Transverse colon (tissue), 4 donors: Measurements from ENCODE around the gene SIGLEC10. TPM values are rescaled to one million over a fixed set of nuclear protein-coding genes. Genes with fewer than 3 reads are reported as not detected.

Experiments
- DNase-seq: peaks from one replicate; pipeline ENCODE4 v3.0.0-alpha.2; 2019
- H3K27ac ChIP-seq, 4 donors: fragments of 200-600 bp; sonication (generic); 2 replicates each; pipeline ENCODE4 v1.5.1; 2016 to 2018; ENCODE audit warnings: inconsistent platforms in 4 of 4
- H3K27me3 ChIP-seq: fragments of 200-600 bp; sonication (generic); 2 replicates; pipeline ENCODE4 v1.5.1; 2017; ENCODE audit warnings: inconsistent platforms
- H3K36me3 ChIP-seq, 4 donors: fragments of 200-600 bp; sonication (generic); 2 replicates each; pipeline ENCODE4 v1.5.1; 2017 to 2019; ENCODE audit warnings: inconsistent platforms in 4 of 4
- H3K4me1 ChIP-seq, 4 donors: fragments of 200-600 bp; sonication (generic); 2 replicates each; pipeline ENCODE4 v1.5.1; 2017 to 2020; ENCODE audit warnings: inconsistent platforms in 4 of 4
- H3K4me3 ChIP-seq, 4 donors: fragments of 200-600 bp; sonication (generic); 1 replicate in 1 of 4; 2 replicates in 3 of 4; pipeline versions ENCODE4 v1.5.1 to v1.6.1; 2017 to 2019; ENCODE audit warnings: inconsistent platforms in 4 of 4
- H3K9me3 ChIP-seq, 2 donors: fragments of 200-600 bp; sonication (generic); 2 replicates each; pipeline ENCODE4 v1.5.1; 2017 to 2019; ENCODE audit warnings: inconsistent platforms in 2 of 2
- EP300 ChIP-seq: sonication (generic); formaldehyde crosslinking; IDR thresholded peaks from one replicate; pipeline ENCODE4 v1.6.1; 2017; ENCODE audit warnings: antibody characterized with exemption, low read depth
- POLR2A ChIP-seq: fragments of 450-650 bp; IDR thresholded peaks from one replicate; pipeline ENCODE4 v1.6.1; 2016; ENCODE audit warnings: antibody characterized with exemption, mild to moderate bottlenecking, moderate library complexity
- POLR2AphosphoS5 ChIP-seq, 3 donors: sonication (generic); formaldehyde crosslinking; IDR thresholded peaks; one replicate each; pipeline ENCODE4 v1.6.1; 2016; ENCODE audit warnings: antibody characterized with exemption in 3 of 3
- WGBS, 2 donors: methylation state at CpG; one replicate each; pipeline ENCODE4 v1.1.5; 2018; ENCODE audit warnings: low coverage in 1 of 2; 5-methylcytosine and 5-hydroxymethylcytosine counted together
- in situ Hi-C, 4 donors: fragments of 200-750 bp; cut with MboI; loops; one replicate each; pipeline versions ENCODE4 v1.15.0 to v1.15.1; 2017; ENCODE audit warnings: low sequenced_read_pairs in 3 of 4, low pct_ligation_motif_present in 1 of 4, low pct_unique_long_range_greater_than_20kb in 1 of 4
- intact Hi-C: fragments of 100-400 bp; cut with DNase I; formaldehyde crosslinking; loops from one replicate; pipeline ENCODE4 v1.15.1; 2023; ENCODE audit warnings: low total_unique reads
- total RNA-seq, 4 donors: library from RNA; depleted of rRNA; stranded (reverse); fragments of >200 nt; gene quantifications; one replicate each; pipeline ENCODE4 v1.1.0, GENCODE V29; 2016
- TF ChIP-seq, protein P1 (sequence below), 5 experiments: fragments of 200-600 bp in 3 of 5; fragments of 450-650 bp in 2 of 5; sonication (generic) in 3 of 5; IDR thresholded peaks; 1 replicate in 2 of 5; 2 replicates in 3 of 5; pipeline ENCODE4 v1.5.1; 2016 to 2017; ENCODE audit warnings: antibody characterized with exemption in 5 of 5, inconsistent platforms in 3 of 5, mild to moderate bottlenecking in 2 of 5, moderate library complexity in 1 of 5

Gene SIGLEC10
- total RNA-seq, 4 donors from 2014 or later, result 3.7 to 15.7 (median 4.9) TPM; not detected in 1

DNA sequence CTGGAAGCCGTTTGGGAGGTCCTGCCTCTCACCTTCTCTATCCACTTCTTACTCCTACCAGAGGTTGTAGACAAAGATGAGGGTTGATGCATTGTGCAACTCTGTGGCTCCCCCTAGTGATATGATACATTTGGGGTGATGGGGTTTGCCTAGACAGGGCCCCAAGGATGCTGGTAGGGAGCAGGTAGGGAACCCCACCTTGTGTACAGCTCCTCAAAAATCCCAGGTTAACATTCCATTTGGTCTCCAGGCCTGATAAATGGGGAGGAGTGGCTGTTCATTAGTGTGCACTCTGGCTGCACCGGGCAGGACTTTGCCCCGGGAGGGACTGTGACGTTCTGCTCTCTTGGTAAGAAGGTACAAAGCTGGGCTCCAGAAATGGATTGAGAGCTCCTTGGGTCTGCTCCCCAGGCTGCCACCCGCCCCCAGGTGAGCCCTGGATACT is 21.6 kb upstream of the SIGLEC10 start:
- Histone ChIP-seq H3K9me3 (no peaks in the 10 kb centered on the region), H3K4me1 (peaks cover 0 to 4% (median 0%) of the 10 kb centered on the region in 4 donors), H3K27ac (no peak overlapping the region), H3K4me3 (no peak overlapping the region), H3K27me3 (peaks cover 28% of the 10 kb centered on the region), H3K36me3 (no peaks in the 10 kb centered on the region)
- no peak for TF ChIP-seq POLR2A
- TF ChIP-seq, protein P1, sequence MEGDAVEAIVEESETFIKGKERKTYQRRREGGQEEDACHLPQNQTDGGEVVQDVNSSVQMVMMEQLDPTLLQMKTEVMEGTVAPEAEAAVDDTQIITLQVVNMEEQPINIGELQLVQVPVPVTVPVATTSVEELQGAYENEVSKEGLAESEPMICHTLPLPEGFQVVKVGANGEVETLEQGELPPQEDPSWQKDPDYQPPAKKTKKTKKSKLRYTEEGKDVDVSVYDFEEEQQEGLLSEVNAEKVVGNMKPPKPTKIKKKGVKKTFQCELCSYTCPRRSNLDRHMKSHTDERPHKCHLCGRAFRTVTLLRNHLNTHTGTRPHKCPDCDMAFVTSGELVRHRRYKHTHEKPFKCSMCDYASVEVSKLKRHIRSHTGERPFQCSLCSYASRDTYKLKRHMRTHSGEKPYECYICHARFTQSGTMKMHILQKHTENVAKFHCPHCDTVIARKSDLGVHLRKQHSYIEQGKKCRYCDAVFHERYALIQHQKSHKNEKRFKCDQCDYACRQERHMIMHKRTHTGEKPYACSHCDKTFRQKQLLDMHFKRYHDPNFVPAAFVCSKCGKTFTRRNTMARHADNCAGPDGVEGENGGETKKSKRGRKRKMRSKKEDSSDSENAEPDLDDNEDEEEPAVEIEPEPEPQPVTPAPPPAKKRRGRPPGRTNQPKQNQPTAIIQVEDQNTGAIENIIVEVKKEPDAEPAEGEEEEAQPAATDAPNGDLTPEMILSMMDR (IDR thresholded peaks at IDR 0.05), result peak in 4 of 5 experiments; percentile 14 to 37 (median 32)
- 0 to 38% methylated on average over 1 to 5 of the region's 5 CpGs for WGBS, 2 donors
- intact Hi-C loops, result no loop called here
- DNase-seq, result no peak
- in situ Hi-C loops, result loop anchor here in 1 of 4 donors (25.0 kb wide), 1 partner anchor 102 kb away; the partner anchor contains the start of gene VSIG10L

DNA sequence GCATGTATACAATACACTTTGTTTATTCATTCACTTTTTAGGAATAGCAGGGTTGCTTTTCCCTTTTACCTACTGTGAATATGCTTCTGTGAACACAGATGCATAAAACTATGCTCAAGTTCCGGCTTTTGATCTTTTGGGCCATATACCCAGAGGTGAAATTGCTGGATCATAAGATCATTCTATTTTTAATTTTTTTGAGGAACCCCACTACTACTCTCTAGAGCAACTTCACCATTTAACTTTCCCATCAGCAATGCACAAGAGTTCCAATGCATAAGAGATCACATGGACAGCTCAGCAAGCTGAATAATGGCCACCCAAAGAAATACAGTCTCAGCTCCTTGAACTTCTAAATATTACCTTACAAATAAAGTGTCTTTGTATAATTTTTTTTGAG is 17.0 kb upstream of the SIGLEC10 start:
- no peaks in the 10 kb centered on the region for H3K36me3 ChIP-seq
- TF ChIP-seq EP300, result no peak
- no peak for TF ChIP-seq POLR2A
- TF ChIP-seq, protein P1 (IDR thresholded peaks at IDR 0.05), result no peak
- TF ChIP-seq POLR2AphosphoS5 (IDR thresholded peaks at IDR 0.05), result no peak
- in situ Hi-C loops, result loop anchor here in 1 of 4 donors (25.0 kb wide), 1 partner anchor 97 kb away; the partner anchor contains the start of gene VSIG10L
- DNase-seq, result no peak
- H3K27ac ChIP-seq, result no peak overlapping the region
- no peak overlapping the region for H3K4me3 ChIP-seq
- peaks cover 12% of the 10 kb centered on the region for H3K27me3 ChIP-seq
- H3K9me3 ChIP-seq, result no peaks in the 10 kb centered on the region
- intact Hi-C loops, result no loop called here
- 71 to 77% methylated on average over 1 of the region's 1 CpG for WGBS, 2 donors
- H3K4me1 ChIP-seq, result peaks cover 0 to 4% (median 0%) of the 10 kb centered on the region in 4 donors

DNA sequence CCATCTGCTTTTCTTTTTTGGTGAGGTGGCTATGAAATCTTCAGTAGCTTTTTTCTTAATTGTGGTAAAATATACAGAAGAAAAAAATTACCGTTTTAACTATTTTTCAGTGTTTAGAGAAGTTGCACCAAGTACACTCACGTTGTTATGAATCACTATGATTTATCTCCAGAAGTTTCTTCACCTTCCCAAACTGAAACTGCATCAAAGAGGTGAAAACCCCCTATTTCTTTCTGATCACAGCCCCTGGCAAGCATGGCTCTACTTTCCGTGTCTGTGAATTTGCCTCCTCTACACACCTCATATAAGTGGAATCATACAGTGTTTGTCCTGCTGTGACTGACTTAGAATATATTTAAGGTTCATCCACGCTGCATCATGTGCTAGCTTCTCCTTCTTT is 15.6 kb upstream of the SIGLEC10 start:
- intact Hi-C loops, result no loop called here

DNA sequence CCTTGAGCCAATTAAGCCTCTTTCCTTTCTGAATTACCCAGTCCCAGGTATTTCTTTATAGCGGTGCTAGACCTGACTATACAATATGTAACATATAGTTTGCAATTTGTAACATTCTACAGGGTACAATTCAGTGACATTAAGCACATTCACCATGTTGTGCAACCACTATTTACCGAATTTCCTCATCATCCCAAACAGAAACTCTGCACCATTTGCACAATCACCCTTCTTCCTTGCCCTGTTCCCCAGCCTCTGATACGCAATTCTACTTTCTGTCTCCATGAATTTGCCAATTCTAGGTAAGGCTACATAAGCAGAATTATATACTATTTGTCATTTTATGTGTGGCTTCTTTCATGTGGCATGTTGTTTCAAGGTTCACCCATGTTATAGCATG is 13.7 kb upstream of the SIGLEC10 start:
- no peak for TF ChIP-seq POLR2A
- TF ChIP-seq POLR2AphosphoS5 (IDR thresholded peaks at IDR 0.05), result no peak
- TF ChIP-seq, protein P1 (IDR thresholded peaks at IDR 0.05), result no peak
- no peak for TF ChIP-seq EP300
- intact Hi-C loops, result no loop called here
- WGBS, 2 donors, result 48 to 75% methylated on average over 3 of the region's 3 CpGs
- in situ Hi-C loops, result loop anchor here in 1 of 4 donors (25.0 kb wide), 1 partner anchor 94 kb away; the partner anchor contains the start of gene VSIG10L
- no peak overlapping the region for H3K27ac ChIP-seq
- H3K36me3 ChIP-seq, result no peaks in the 10 kb centered on the region
- no peak overlapping the region for H3K4me3 ChIP-seq
- no peaks in the 10 kb centered on the region for H3K4me1 ChIP-seq
- DNase-seq, result no peak
- no peaks in the 10 kb centered on the region for H3K9me3 ChIP-seq
- no peaks in the 10 kb centered on the region for H3K27me3 ChIP-seq

More for the DNA sequence above, 15.6 kb upstream of the SIGLEC10 start:
- peaks cover 7% of the 10 kb centered on the region for H3K27me3 ChIP-seq
- no peaks in the 10 kb centered on the region for H3K36me3 ChIP-seq
- H3K4me1 ChIP-seq, result no peaks in the 10 kb centered on the region
- WGBS, 2 donors, result 49 to 57% methylated on average over 4 of the region's 4 CpGs
- no peaks in the 10 kb centered on the region for H3K9me3 ChIP-seq
- no peak for DNase-seq
- TF ChIP-seq, protein P1 (IDR thresholded peaks at IDR 0.05), result no peak
- TF ChIP-seq POLR2AphosphoS5 (IDR thresholded peaks at IDR 0.05) (no peak), POLR2A (no peak), EP300 (no peak)
- H3K27ac ChIP-seq, result no peak overlapping the region
- in situ Hi-C loops, result loop anchor here in 1 of 4 donors (25.0 kb wide), 1 partner anchor 96 kb away; the partner anchor contains the start of gene VSIG10L
- no peak overlapping the region for H3K4me3 ChIP-seq
